Measurements from ENCODE around the gene SF3A1. TPM values are rescaled to one million over a fixed set of nuclear protein-coding genes. Genes with fewer than 3 reads are reported as not detected.
A peak's percentile ranks its signal among the peaks of the same experiment; 100 is the strongest.

The SF3A1 gene
- total and polyA plus RNA-seq, 3 experiments from 2014 or later, result 139 to 241 (median 235) TPM

- Mint-ChIP-seq H3K4me3 (no peak overlapping the region), H3K4me1 (peaks cover 20 to 29% (median 23%) of the 10 kb centered on the region in 3 donors), H3K36me3 (no peaks in the 10 kb centered on the region), H3K27me3 (peaks cover 22 to 49% of the 10 kb centered on the region in 2 donors), H3K27ac (peak overlapping the region in 1 of 8 donors; percentile 63), H3K9me3 (no peaks in the 10 kb centered on the region)
- no peak for DNase-seq
- Histone ChIP-seq H3K4me1 (ENCODE audit: insufficient read depth, low read length) (peaks cover 38% of the 10 kb centered on the region), H3K36me3 (ENCODE audit: insufficient read depth, low read length) (no peaks in the 10 kb centered on the region), H3K27ac (ENCODE audit: low read depth, low read length) (no peak overlapping the region), H3K27me3 (ENCODE audit: insufficient read depth, low read length, poor library complexity, severe bottlenecking) (peaks cover 12% of the 10 kb centered on the region), H3K9me3 (ENCODE audit: low read length) (no peaks in the 10 kb centered on the region), H3K4me3 (ENCODE audit: low read length) (no peak overlapping the region)
- POLR2A ChIA-PET, result no interaction called here
- CTCF ChIA-PET, result interaction anchor here (1.3 to 6.4 kb wide), 4 partner anchors 30 to 97 kb away, joined by 3 to 68 read pairs (median 4); no protein-coding TSS in a partner anchor
These were observed 36.6 kb upstream of the SF3A1 start for GRCh38 chr22:30393322-30393680.

- Histone ChIP-seq H3K9me3 (ENCODE audit: low read length) (no peaks in the 10 kb centered on the region), H3K27ac (ENCODE audit: low read depth, low read length) (no peak overlapping the region), H3K36me3 (ENCODE audit: insufficient read depth, low read length) (no peaks in the 10 kb centered on the region), H3K27me3 (ENCODE audit: insufficient read depth, low read length, poor library complexity, severe bottlenecking) (peaks cover 8% of the 10 kb centered on the region), H3K4me3 (ENCODE audit: low read length) (no peak overlapping the region), H3K4me1 (ENCODE audit: insufficient read depth, low read length) (peaks cover 33% of the 10 kb centered on the region)
- Mint-ChIP-seq H3K4me1 (peaks cover 14 to 23% (median 18%) of the 10 kb centered on the region in 3 donors), H3K9me3 (no peaks in the 10 kb centered on the region), H3K27ac (peak overlapping the region in 1 of 8 donors; percentile 35), H3K36me3 (no peaks in the 10 kb centered on the region), H3K27me3 (peaks cover 20 to 44% of the 10 kb centered on the region in 2 donors), H3K4me3 (no peak overlapping the region)
- peak in 1 of 5 donors; percentile 36 for DNase-seq
- CTCF ChIA-PET, result interaction anchor here (1.0 to 11.0 kb wide), 9 partner anchors 31 to 285 kb away, joined by 3 to 246 read pairs (median 4); partner anchors contain the start of genes CASTOR1 and MTFP1
- POLR2A ChIA-PET, result interaction anchor here (1.7 kb wide), 1 partner anchor 105 kb away, joined by 6 read pairs; the partner anchor contains the start of gene CASTOR1
These were observed 36.1 kb upstream of the SF3A1 start for GRCh38 chr22:30392661-30393321.

- peak overlapping the region in 6 of 8 donors; percentile 4 to 98 (median 80) for H3K27ac Mint-ChIP-seq
- H3K4me1 Mint-ChIP-seq, result peaks cover 11 to 23% (median 11%) of the 10 kb centered on the region in 3 donors
- CTCF ChIA-PET, result interaction anchor here (0.7 to 11.0 kb wide), 16 partner anchors 10 to 283 kb away, joined by 3 to 246 read pairs (median 5); partner anchors contain the start of genes CASTOR1 and MTFP1
- no peak overlapping the region for H3K27ac ChIP-seq (ENCODE audit: low read depth, low read length)
- H3K27me3 Mint-ChIP-seq, result peaks cover 17 to 39% of the 10 kb centered on the region in 2 donors
- H3K36me3 ChIP-seq (ENCODE audit: insufficient read depth, low read length), result no peaks in the 10 kb centered on the region
- peak; percentile 64 to 84 (median 74) for DNase-seq
- H3K9me3 ChIP-seq (ENCODE audit: low read length), result no peaks in the 10 kb centered on the region
- H3K4me3 Mint-ChIP-seq, result peak overlapping the region in 1 of 7 donors; percentile 40
- H3K36me3 Mint-ChIP-seq, result no peaks in the 10 kb centered on the region
- no peak overlapping the region for H3K4me3 ChIP-seq (ENCODE audit: low read length)
- H3K27me3 ChIP-seq (ENCODE audit: insufficient read depth, low read length, poor library complexity, severe bottlenecking), result peaks cover 6% of the 10 kb centered on the region
- no peaks in the 10 kb centered on the region for H3K9me3 Mint-ChIP-seq
- H3K4me1 ChIP-seq (ENCODE audit: insufficient read depth, low read length), result peaks cover 21% of the 10 kb centered on the region
- POLR2A ChIA-PET, result interaction anchor here (0.6 to 1.7 kb wide), 3 partner anchors 33 to 107 kb away, joined by 3 to 6 read pairs (median 5); partner anchors contain the start of gene CASTOR1
These were observed 34.4 kb upstream of the SF3A1 start for GRCh38 chr22:30390974-30391691.

GRCh38 chr22:30386960-30387827, 30.5 kb upstream of the SF3A1 start, which contains the start of gene RNF215:
TSS of gene RNF215 (minus strand) at chr22:30387411. CDS start at chr22:30387313, 98 bp downstream.
- Mint-ChIP-seq H3K9me3 (no peaks in the 10 kb centered on the region), H3K4me3 (peak within 1 kb of the TSS; percentile 64 to 93 (median 78))
- POLR2A ChIA-PET, result interaction anchor here (0.6 to 2.3 kb wide), 3 partner anchors 37 to 117 kb away, joined by 3 to 35 read pairs (median 4); partner anchors contain the start of gene CASTOR1

GRCh38 chr22:30386608-30386959, 29.9 kb upstream of the SF3A1 start:
- CTCF ChIA-PET, result interaction anchor here (0.7 to 11.0 kb wide), 15 partner anchors 12 to 279 kb away, joined by 3 to 246 read pairs (median 5); partner anchors contain the start of genes CASTOR1, CCDC157 and SF3A1
- Histone ChIP-seq H3K9me3 (ENCODE audit: low read length) (no peaks in the 10 kb centered on the region), H3K27ac (ENCODE audit: low read depth, low read length) (no peak overlapping the region), H3K36me3 (ENCODE audit: insufficient read depth, low read length) (no peaks in the 10 kb centered on the region), H3K4me1 (ENCODE audit: insufficient read depth, low read length) (peaks cover 4% of the 10 kb centered on the region), H3K4me3 (ENCODE audit: low read length) (peak overlapping the region; percentile 22), H3K27me3 (ENCODE audit: insufficient read depth, low read length, poor library complexity, severe bottlenecking) (no peaks in the 10 kb centered on the region)
- Mint-ChIP-seq H3K9me3 (no peaks in the 10 kb centered on the region), H3K4me1 (peaks cover 10 to 20% (median 12%) of the 10 kb centered on the region in 3 donors), H3K27ac (peak overlapping the region in 3 of 8 donors; percentile 45 to 84 (median 77)), H3K27me3 (peaks cover 4 to 12% of the 10 kb centered on the region in 2 donors), H3K4me3 (peak overlapping the region; percentile 63 to 93 (median 77)), H3K36me3 (peaks cover 0 to 2% (median 0%) of the 10 kb centered on the region in 3 donors)
- peak in 1 of 5 donors; percentile 39 for DNase-seq
- POLR2A ChIA-PET, result no interaction called here

More at GRCh38 chr22:30386960-30387827, 30.5 kb upstream of the SF3A1 start, which contains the start of gene RNF215:
- Mint-ChIP-seq H3K27ac (peak within 1 kb of the TSS; percentile 13 to 96 (median 71)), H3K27me3 (peaks cover 4 to 14% of the 10 kb centered on the region in 2 donors), H3K4me1 (peaks cover 10 to 20% (median 12%) of the 10 kb centered on the region in 3 donors), H3K36me3 (peaks cover 0 to 2% (median 0%) of the 10 kb centered on the region in 3 donors)
- no peaks in the 10 kb centered on the region for H3K9me3 ChIP-seq (ENCODE audit: low read length)
- peak within 1 kb of the TSS; percentile 22 for H3K4me3 ChIP-seq (ENCODE audit: low read length)
- CTCF ChIA-PET, result interaction anchor here (0.6 to 11.0 kb wide), 29 partner anchors 9 to 279 kb away, joined by 3 to 246 read pairs (median 4); partner anchors contain the start of genes CASTOR1, MTFP1 and TBC1D10A
- DNase-seq, result peak; percentile 74 to 82 (median 79)
- H3K36me3 ChIP-seq (ENCODE audit: insufficient read depth, low read length), result no peaks in the 10 kb centered on the region
- H3K27ac ChIP-seq (ENCODE audit: low read depth, low read length), result no peak within 1 kb of the TSS
- H3K4me1 ChIP-seq (ENCODE audit: insufficient read depth, low read length), result peaks cover 4% of the 10 kb centered on the region
- no peaks in the 10 kb centered on the region for H3K27me3 ChIP-seq (ENCODE audit: insufficient read depth, low read length, poor library complexity, severe bottlenecking)

- Mint-ChIP-seq H3K27ac (peak overlapping the region in 2 of 8 donors; percentile 64 to 84), H3K4me3 (peak overlapping the region; percentile 63 to 85 (median 77)), H3K27me3 (peaks cover 2 to 7% of the 10 kb centered on the region in 2 donors), H3K4me1 (peaks cover 6 to 14% (median 6%) of the 10 kb centered on the region in 3 donors), H3K9me3 (no peaks in the 10 kb centered on the region), H3K36me3 (peaks cover 0 to 2% (median 0%) of the 10 kb centered on the region in 3 donors)
- H3K4me3 ChIP-seq (ENCODE audit: low read length), result no peak overlapping the region
- CTCF ChIA-PET, result interaction anchor here (0.7 to 11.0 kb wide), 10 partner anchors 13 to 282 kb away, joined by 3 to 246 read pairs (median 4); partner anchors contain the start of genes CASTOR1, CCDC157 and SF3A1
- no peaks in the 10 kb centered on the region for H3K4me1 ChIP-seq (ENCODE audit: insufficient read depth, low read length)
- POLR2A ChIA-PET, result no interaction called here
- H3K9me3 ChIP-seq (ENCODE audit: low read length), result no peaks in the 10 kb centered on the region
- H3K36me3 ChIP-seq (ENCODE audit: insufficient read depth, low read length), result no peaks in the 10 kb centered on the region
- DNase-seq, result no peak
- H3K27me3 ChIP-seq (ENCODE audit: insufficient read depth, low read length, poor library complexity, severe bottlenecking), result no peaks in the 10 kb centered on the region
- no peak overlapping the region for H3K27ac ChIP-seq (ENCODE audit: low read depth, low read length)
These were observed 29.2 kb upstream of the SF3A1 start for GRCh38 chr22:30385942-30386341.

GRCh38 chr22:30383061-30383460, 26.4 kb upstream of the SF3A1 start:
- Mint-ChIP-seq H3K36me3 (peaks cover 0 to 2% (median 0%) of the 10 kb centered on the region in 3 donors), H3K9me3 (no peaks in the 10 kb centered on the region), H3K4me1 (peaks cover 5 to 14% (median 6%) of the 10 kb centered on the region in 3 donors), H3K27me3 (peaks cover 2 to 4% of the 10 kb centered on the region in 2 donors), H3K4me3 (peak overlapping the region in 1 of 7 donors; percentile 44), H3K27ac (no peak overlapping the region)
- Histone ChIP-seq H3K36me3 (ENCODE audit: insufficient read depth, low read length) (no peaks in the 10 kb centered on the region), H3K27ac (ENCODE audit: low read depth, low read length) (no peak overlapping the region), H3K9me3 (ENCODE audit: low read length) (no peaks in the 10 kb centered on the region), H3K4me1 (ENCODE audit: insufficient read depth, low read length) (no peaks in the 10 kb centered on the region), H3K4me3 (ENCODE audit: low read length) (no peak overlapping the region), H3K27me3 (ENCODE audit: insufficient read depth, low read length, poor library complexity, severe bottlenecking) (no peaks in the 10 kb centered on the region)
- no peak for DNase-seq
- ChIA-PET POLR2A (no interaction called here), CTCF (interaction anchor here (0.8 to 11.0 kb wide), 3 partner anchors 44 to 120 kb away, joined by 3 to 246 read pairs (median 4); partner anchors contain the start of gene CASTOR1)

Data from CD8-positive, alpha-beta memory T cell (primary cell).